ENCODE data around the gene RASL11A.

GRCh38 chr13:27242702-27243101 is 27.9 kb upstream of the RASL11A start:
- TF ChIP-seq, protein P1, sequence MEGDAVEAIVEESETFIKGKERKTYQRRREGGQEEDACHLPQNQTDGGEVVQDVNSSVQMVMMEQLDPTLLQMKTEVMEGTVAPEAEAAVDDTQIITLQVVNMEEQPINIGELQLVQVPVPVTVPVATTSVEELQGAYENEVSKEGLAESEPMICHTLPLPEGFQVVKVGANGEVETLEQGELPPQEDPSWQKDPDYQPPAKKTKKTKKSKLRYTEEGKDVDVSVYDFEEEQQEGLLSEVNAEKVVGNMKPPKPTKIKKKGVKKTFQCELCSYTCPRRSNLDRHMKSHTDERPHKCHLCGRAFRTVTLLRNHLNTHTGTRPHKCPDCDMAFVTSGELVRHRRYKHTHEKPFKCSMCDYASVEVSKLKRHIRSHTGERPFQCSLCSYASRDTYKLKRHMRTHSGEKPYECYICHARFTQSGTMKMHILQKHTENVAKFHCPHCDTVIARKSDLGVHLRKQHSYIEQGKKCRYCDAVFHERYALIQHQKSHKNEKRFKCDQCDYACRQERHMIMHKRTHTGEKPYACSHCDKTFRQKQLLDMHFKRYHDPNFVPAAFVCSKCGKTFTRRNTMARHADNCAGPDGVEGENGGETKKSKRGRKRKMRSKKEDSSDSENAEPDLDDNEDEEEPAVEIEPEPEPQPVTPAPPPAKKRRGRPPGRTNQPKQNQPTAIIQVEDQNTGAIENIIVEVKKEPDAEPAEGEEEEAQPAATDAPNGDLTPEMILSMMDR (IDR thresholded peaks at IDR 0.05) = no peak
- TF ChIP-seq POLR2AphosphoS5 (IDR thresholded peaks at IDR 0.05) (no peak), POLR2A (IDR thresholded peaks at IDR 0.05) (no peak)
